HEK293 (cell line): ENCODE results near the gene FSTL5.

ENCODE experiments used
- ZNF174 ChIP-seq: fragments of 450-650 bp; formaldehyde crosslinking; IDR thresholded peaks from 2 replicates; pipeline ENCODE4 v1.5.0; 2017; ENCODE audit warnings: missing biosample characterization, mild to moderate bottlenecking, missing genetic modification characterization
- ZNF23 ChIP-seq: fragments of 450-650 bp; formaldehyde crosslinking; IDR thresholded peaks from 2 replicates; pipeline ENCODE4 v1.5.1; 2016; ENCODE audit warnings: missing biosample characterization, missing genetic modification characterization, borderline replicate concordance
- ZNF747 ChIP-seq: fragments of 450-650 bp; formaldehyde crosslinking; IDR thresholded peaks from 2 replicates; pipeline ENCODE4 v1.5.1; 2016; ENCODE audit warnings: missing biosample characterization, missing genetic modification characterization
- TF ChIP-seq, protein P1 (sequence below): fragments of 450-650 bp; formaldehyde crosslinking; IDR thresholded peaks from 2 replicates; pipeline ENCODE4 v1.5.1; 2016; ENCODE audit warnings: missing biosample characterization, missing genetic modification characterization
- TF ChIP-seq, protein P2 (sequence below): fragments of 450-650 bp; formaldehyde crosslinking; IDR thresholded peaks from 2 replicates; pipeline ENCODE4 v1.5.1; 2016; ENCODE audit warnings: missing biosample characterization, missing genetic modification characterization
- TF ChIP-seq, protein P3 (sequence below): fragments of 450-650 bp; formaldehyde crosslinking; IDR thresholded peaks from 2 replicates; pipeline ENCODE4 v1.5.1; 2016; ENCODE audit warnings: missing biosample characterization, missing genetic modification characterization, borderline replicate concordance
- TF ChIP-seq, protein P4 (sequence below): fragments of 450-650 bp; formaldehyde crosslinking; IDR thresholded peaks from 2 replicates; pipeline ENCODE4 v1.5.1; 2016; ENCODE audit warnings: missing biosample characterization, missing genetic modification characterization
- TF ChIP-seq, protein P5 (sequence below): fragments of 450-650 bp; formaldehyde crosslinking; IDR thresholded peaks from 2 replicates; pipeline ENCODE4 v1.5.1; 2016; ENCODE audit warnings: missing biosample characterization, missing genetic modification characterization

DNA sequence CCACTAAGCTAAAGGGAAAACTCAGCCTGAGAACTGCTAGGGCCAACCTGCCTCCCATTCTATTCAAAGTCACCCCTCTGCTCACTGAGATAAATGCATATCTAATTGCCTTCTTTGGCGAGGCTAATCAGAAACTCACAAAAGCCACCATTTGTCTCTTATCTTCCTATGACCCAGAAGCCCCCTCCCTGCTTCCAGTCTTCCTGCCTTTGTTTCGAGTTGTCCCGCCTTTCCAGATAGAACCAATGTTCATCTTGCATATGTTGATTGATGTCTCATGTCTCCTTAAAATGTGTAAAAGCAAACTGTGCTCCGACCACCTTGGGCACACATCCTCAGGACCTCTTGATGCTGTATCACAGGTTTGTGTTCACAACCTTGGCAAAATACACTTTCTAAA lies 459.8 kb downstream of the FSTL5 start:
- no peak for TF ChIP-seq ZNF747
- TF ChIP-seq, protein P1, sequence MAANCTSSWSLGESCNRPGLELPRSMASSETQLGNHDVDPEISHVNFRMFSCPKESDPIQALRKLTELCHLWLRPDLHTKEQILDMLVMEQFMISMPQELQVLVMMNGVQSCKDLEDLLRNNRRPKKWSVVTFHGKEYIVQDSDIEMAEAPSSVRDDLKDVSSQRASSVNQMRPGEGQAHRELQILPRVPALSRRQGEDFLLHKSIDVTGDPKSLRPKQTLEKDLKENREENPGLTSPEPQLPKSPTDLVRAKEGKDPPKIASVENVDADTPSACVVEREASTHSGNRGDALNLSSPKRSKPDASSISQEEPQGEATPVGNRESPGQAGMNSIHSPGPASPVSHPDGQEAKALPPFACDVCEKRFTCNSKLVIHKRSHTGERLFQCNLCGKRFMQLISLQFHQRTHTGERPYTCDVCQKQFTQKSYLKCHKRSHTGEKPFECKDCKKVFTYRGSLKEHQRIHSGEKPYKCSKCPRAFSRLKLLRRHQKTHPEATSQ (tag by site-specific recombination): no peak
- TF ChIP-seq, protein P2, sequence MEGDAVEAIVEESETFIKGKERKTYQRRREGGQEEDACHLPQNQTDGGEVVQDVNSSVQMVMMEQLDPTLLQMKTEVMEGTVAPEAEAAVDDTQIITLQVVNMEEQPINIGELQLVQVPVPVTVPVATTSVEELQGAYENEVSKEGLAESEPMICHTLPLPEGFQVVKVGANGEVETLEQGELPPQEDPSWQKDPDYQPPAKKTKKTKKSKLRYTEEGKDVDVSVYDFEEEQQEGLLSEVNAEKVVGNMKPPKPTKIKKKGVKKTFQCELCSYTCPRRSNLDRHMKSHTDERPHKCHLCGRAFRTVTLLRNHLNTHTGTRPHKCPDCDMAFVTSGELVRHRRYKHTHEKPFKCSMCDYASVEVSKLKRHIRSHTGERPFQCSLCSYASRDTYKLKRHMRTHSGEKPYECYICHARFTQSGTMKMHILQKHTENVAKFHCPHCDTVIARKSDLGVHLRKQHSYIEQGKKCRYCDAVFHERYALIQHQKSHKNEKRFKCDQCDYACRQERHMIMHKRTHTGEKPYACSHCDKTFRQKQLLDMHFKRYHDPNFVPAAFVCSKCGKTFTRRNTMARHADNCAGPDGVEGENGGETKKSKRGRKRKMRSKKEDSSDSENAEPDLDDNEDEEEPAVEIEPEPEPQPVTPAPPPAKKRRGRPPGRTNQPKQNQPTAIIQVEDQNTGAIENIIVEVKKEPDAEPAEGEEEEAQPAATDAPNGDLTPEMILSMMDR: no peak
- no peak for TF ChIP-seq ZNF174 (tag by site-specific recombination)
- TF ChIP-seq, protein P3, sequence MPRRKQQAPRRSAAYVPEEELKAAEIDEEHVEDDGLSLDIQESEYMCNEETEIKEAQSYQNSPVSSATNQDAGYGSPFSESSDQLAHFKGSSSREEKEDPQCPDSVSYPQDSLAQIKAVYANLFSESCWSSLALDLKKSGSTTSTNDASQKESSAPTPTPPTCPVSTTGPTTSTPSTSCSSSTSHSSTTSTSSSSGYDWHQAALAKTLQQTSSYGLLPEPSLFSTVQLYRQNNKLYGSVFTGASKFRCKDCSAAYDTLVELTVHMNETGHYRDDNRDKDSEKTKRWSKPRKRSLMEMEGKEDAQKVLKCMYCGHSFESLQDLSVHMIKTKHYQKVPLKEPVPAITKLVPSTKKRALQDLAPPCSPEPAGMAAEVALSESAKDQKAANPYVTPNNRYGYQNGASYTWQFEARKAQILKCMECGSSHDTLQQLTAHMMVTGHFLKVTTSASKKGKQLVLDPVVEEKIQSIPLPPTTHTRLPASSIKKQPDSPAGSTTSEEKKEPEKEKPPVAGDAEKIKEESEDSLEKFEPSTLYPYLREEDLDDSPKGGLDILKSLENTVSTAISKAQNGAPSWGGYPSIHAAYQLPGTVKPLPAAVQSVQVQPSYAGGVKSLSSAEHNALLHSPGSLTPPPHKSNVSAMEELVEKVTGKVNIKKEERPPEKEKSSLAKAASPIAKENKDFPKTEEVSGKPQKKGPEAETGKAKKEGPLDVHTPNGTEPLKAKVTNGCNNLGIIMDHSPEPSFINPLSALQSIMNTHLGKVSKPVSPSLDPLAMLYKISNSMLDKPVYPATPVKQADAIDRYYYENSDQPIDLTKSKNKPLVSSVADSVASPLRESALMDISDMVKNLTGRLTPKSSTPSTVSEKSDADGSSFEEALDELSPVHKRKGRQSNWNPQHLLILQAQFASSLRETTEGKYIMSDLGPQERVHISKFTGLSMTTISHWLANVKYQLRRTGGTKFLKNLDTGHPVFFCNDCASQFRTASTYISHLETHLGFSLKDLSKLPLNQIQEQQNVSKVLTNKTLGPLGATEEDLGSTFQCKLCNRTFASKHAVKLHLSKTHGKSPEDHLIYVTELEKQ (tag by site-specific recombination): no peak
- TF ChIP-seq, protein P4, sequence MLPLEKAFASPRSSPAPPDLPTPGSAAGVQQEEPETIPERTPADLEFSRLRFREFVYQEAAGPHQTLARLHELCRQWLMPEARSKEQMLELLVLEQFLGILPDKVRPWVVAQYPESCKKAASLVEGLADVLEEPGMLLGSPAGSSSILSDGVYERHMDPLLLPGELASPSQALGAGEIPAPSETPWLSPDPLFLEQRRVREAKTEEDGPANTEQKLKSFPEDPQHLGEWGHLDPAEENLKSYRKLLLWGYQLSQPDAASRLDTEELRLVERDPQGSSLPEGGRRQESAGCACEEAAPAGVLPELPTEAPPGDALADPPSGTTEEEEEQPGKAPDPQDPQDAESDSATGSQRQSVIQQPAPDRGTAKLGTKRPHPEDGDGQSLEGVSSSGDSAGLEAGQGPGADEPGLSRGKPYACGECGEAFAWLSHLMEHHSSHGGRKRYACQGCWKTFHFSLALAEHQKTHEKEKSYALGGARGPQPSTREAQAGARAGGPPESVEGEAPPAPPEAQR (tag by site-specific recombination): no peak
- TF ChIP-seq ZNF23: no peak
- TF ChIP-seq, protein P5, sequence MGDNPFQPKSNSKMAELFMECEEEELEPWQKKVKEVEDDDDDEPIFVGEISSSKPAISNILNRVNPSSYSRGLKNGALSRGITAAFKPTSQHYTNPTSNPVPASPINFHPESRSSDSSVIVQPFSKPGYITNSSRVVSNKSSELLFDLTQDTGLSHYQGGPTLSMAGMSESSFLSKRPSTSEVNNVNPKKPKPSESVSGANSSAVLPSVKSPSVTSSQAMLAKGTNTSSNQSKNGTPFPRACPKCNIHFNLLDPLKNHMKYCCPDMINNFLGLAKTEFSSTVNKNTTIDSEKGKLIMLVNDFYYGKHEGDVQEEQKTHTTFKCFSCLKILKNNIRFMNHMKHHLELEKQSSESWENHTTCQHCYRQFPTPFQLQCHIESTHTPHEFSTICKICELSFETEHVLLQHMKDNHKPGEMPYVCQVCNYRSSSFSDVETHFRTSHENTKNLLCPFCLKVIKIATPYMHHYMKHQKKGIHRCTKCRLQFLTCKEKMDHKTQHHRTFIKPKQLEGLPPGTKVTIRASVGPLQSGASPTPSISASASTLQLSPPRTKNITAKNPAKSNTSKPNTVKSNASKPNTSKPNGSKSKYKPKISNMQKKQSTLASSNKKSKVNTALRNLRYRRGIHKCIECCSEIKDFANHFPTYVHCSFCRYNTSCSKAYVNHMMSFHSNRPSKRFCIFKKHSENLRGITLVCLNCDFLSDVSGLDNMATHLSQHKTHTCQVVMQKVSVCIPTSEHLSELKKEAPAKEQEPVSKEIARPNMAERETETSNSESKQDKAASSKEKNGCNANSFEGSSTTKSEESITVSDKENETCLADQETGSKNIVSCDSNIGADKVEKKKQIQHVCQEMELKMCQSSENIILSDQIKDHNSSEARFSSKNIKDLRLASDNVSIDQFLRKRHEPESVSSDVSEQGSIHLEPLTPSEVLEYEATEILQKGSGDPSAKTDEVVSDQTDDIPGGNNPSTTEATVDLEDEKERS (tag by site-specific recombination): no peak
